Measurements from ENCODE around the gene ZNF709.

- TF ChIP-seq HNRNPLL (IDR thresholded peaks at IDR 0.05; ENCODE audit: low read depth, low read length, poor library complexity, severe bottlenecking) (no peak), ZNF530 (CRISPR knock-in tag; IDR thresholded peaks at IDR 0.05; ENCODE audit: low read depth) (no peak), ZBTB39 (CRISPR knock-in tag; IDR thresholded peaks at IDR 0.05) (no peak), JUND (CRISPR knock-in tag; IDR thresholded peaks at IDR 0.05) (no peak), KDM4B (CRISPR knock-in tag; IDR thresholded peaks at IDR 0.05) (no peak)
Observed at GRCh38 chr19:12484011-12484370, 625 bp downstream of the ZNF709 start.
